ENCODE measurements around the gene ATP6V1B1.

ATP6V1B1 gene

GRCh38 chr2:70935468-70936164 is at the start of gene ATP6V1B1:
TSS of gene ATP6V1B1 (plus strand) at chr2:70935900. CDS start at chr2:70935955, 55 bp downstream.
- no peak for DNase-seq

GRCh38 chr2:70886541-70886987 is 49.1 kb upstream of the ATP6V1B1 start:
- DNase-seq, result no peak

- DNase-seq, result no peak
Observed at GRCh38 chr2:70887208-70887549, 48.5 kb upstream of the ATP6V1B1 start.

- no peak for DNase-seq
Observed at GRCh38 chr2:70887550-70888246, 48.0 kb upstream of the ATP6V1B1 start.

GRCh38 chr2:70888366-70888922 is 47.3 kb upstream of the ATP6V1B1 start:
- DNase-seq, result no peak

- DNase-seq, result no peak
Observed at GRCh38 chr2:70888923-70889715, 46.6 kb upstream of the ATP6V1B1 start.

GRCh38 chr2:70889716-70890037 is 46.0 kb upstream of the ATP6V1B1 start:
- DNase-seq, result no peak

GRCh38 chr2:70890469-70891065 is 45.1 kb upstream of the ATP6V1B1 start:
- no peak for DNase-seq

- no peak for DNase-seq
Observed at GRCh38 chr2:70891572-70892357, 43.9 kb upstream of the ATP6V1B1 start.

- DNase-seq, result no peak
Observed at GRCh38 chr2:70892750-70893149, 43.0 kb upstream of the ATP6V1B1 start.

GRCh38 chr2:70893186-70893585 is 42.5 kb upstream of the ATP6V1B1 start:
- no peak for DNase-seq

GRCh38 chr2:70894765-70895164 is 40.9 kb upstream of the ATP6V1B1 start:
- DNase-seq, result no peak

- no peak for DNase-seq
Observed at GRCh38 chr2:70895249-70895648, 40.5 kb upstream of the ATP6V1B1 start.

- no peak for DNase-seq
Observed at GRCh38 chr2:70895998-70896764, 39.5 kb upstream of the ATP6V1B1 start.

- DNase-seq, result no peak
Observed at GRCh38 chr2:70896765-70897202, 38.9 kb upstream of the ATP6V1B1 start.

GRCh38 chr2:70897203-70897976 is 38.3 kb upstream of the ATP6V1B1 start:
- no peak for DNase-seq

- DNase-seq, result no peak
Observed at GRCh38 chr2:70897977-70898226, 37.8 kb upstream of the ATP6V1B1 start.

GRCh38 chr2:70898363-70899240 is 37.1 kb upstream of the ATP6V1B1 start:
- no peak for DNase-seq

- DNase-seq, result no peak
Observed at GRCh38 chr2:70901227-70902066, 34.3 kb upstream of the ATP6V1B1 start.

Measured in activated naive CD4-positive, alpha-beta T cell (primary cell).